Subcutaneous abdominal adipose tissue (tissue), 5 donors: ENCODE results near the gene FGD1.
"Not testable (repeated sequence)": the region's sequence is repeated elsewhere in the genome, so short reads cannot be mapped to it uniquely, and the experiment has no call there.

Experiments used
- H3K27ac ChIP-seq: one replicate; pipeline ENCODE4 v1.7.0; 2013; ENCODE audit warnings: low read depth, mild to moderate bottlenecking, inconsistent platforms, low read length, moderate library complexity
- H3K27me3 ChIP-seq, 5 donors: one replicate each; pipeline ENCODE4 v1.7.0; 2013; ENCODE audit warnings: low read length in 5 of 5, inconsistent platforms in 1 of 5; ENCODE audit not compliant: control insufficient read depth in 5 of 5, insufficient read depth in 4 of 5
- H3K36me3 ChIP-seq, 5 donors: one replicate each; pipeline ENCODE4 v1.7.0; 2013; ENCODE audit warnings: low read length in 5 of 5; ENCODE audit not compliant: control insufficient read depth in 5 of 5, insufficient read depth in 5 of 5
- H3K4me1 ChIP-seq, 5 donors: one replicate each; pipeline ENCODE4 v1.7.0; 2013; ENCODE audit warnings: low read length in 5 of 5, mild to moderate bottlenecking in 3 of 5, moderate library complexity in 1 of 5; ENCODE audit not compliant: control insufficient read depth in 5 of 5, insufficient read depth in 5 of 5
- H3K4me3 ChIP-seq, 5 donors: one replicate each; pipeline ENCODE4 v1.7.0; 2013; ENCODE audit warnings: low read length in 5 of 5, low read depth in 1 of 5
- H3K9ac ChIP-seq, 5 donors: one replicate each; pipeline ENCODE4 v1.7.0; 2013; ENCODE audit warnings: low read length in 5 of 5, mild to moderate bottlenecking in 4 of 5, moderate library complexity in 3 of 5
- H3K9me3 ChIP-seq, 5 donors: one replicate each; pipeline ENCODE4 v1.7.0; 2013; ENCODE audit warnings: low read length in 5 of 5; ENCODE audit not compliant: control insufficient read depth in 5 of 5
- donor health status: healthy.
- donor health status: healthy.
- donor health status: healthy.
- donor health status: healthy.
- donor health status: healthy.

Gene FGD1

GRCh38 chrX:54495814-54496516, at the start of gene FGD1:
FGD1 (minus strand) TSS chrX:54496234; CDS start chrX:54495432, 802 bp downstream.
- Histone ChIP-seq H3K9ac (peak within 1 kb of the TSS in 4 of 5 donors; percentile 43 to 72 (median 58)), H3K36me3 (no peaks in the 10 kb centered on the region), H3K4me3 (peak within 1 kb of the TSS; percentile 56 to 65 (median 63)), H3K27ac (no peak within 1 kb of the TSS), H3K4me1 (peaks cover 0 to 16% (median 8%) of the 10 kb centered on the region in 5 donors), H3K27me3 (peaks cover 2 to 18% (median 10%) of the 10 kb centered on the region in 5 donors), H3K9me3 (no peaks in the 10 kb centered on the region)

GRCh38 chrX:54542239-54542638, 46.2 kb upstream of the FGD1 start:
- H3K9me3 ChIP-seq, H3K4me1 ChIP-seq, H3K27me3 ChIP-seq, H3K27ac ChIP-seq, H3K4me3 ChIP-seq, H3K9ac ChIP-seq: not testable (repeated sequence)
- H3K36me3 ChIP-seq = peaks cover 8 to 74% (median 56%) of the 10 kb centered on the region in 5 donors

- no peaks in the 10 kb centered on the region for H3K4me1 ChIP-seq
- no peak overlapping the region for H3K4me3 ChIP-seq
- no peaks in the 10 kb centered on the region for H3K9me3 ChIP-seq
- H3K27me3 ChIP-seq = peaks cover 0 to 5% (median 3%) of the 10 kb centered on the region in 5 donors
- peaks cover 4 to 67% (median 51%) of the 10 kb centered on the region in 5 donors for H3K36me3 ChIP-seq
- no peak overlapping the region for H3K27ac ChIP-seq
- H3K9ac ChIP-seq = no peak overlapping the region
Observed at GRCh38 chrX:54540289-54540688, 44.3 kb upstream of the FGD1 start.

GRCh38 chrX:54534271-54534670, 38.2 kb upstream of the FGD1 start:
- H3K9ac ChIP-seq = no peak overlapping the region
- H3K36me3 ChIP-seq = peaks cover 0 to 17% (median 7%) of the 10 kb centered on the region in 5 donors
- no peak overlapping the region for H3K27ac ChIP-seq
- peaks cover 0 to 27% (median 16%) of the 10 kb centered on the region in 5 donors for H3K4me1 ChIP-seq
- peaks cover 0 to 6% (median 2%) of the 10 kb centered on the region in 5 donors for H3K9me3 ChIP-seq
- H3K27me3 ChIP-seq = peaks cover 0 to 4% (median 0%) of the 10 kb centered on the region in 5 donors
- H3K4me3 ChIP-seq = no peak overlapping the region

GRCh38 chrX:54530357-54530900, 34.4 kb upstream of the FGD1 start:
- H3K9ac ChIP-seq = peak overlapping the region; percentile 50 to 90 (median 69)
- H3K27me3 ChIP-seq = peaks cover 0 to 4% (median 0%) of the 10 kb centered on the region in 5 donors
- peak overlapping the region; percentile 70 to 95 (median 84) for H3K4me3 ChIP-seq
- H3K27ac ChIP-seq = peak overlapping the region; percentile 37
- peaks cover 0 to 27% (median 19%) of the 10 kb centered on the region in 5 donors for H3K4me1 ChIP-seq
- peaks cover 0 to 7% (median 5%) of the 10 kb centered on the region in 5 donors for H3K9me3 ChIP-seq
- peaks cover 0 to 3% (median 0%) of the 10 kb centered on the region in 5 donors for H3K36me3 ChIP-seq

GRCh38 chrX:54529552-54530356, 33.7 kb upstream of the FGD1 start, which contains the start of gene GNL3L:
GNL3L (plus strand) TSS chrX:54530219; CDS start chrX:54532567, 2,348 bp downstream.
- peak within 1 kb of the TSS; percentile 50 to 90 (median 69) for H3K9ac ChIP-seq
- H3K36me3 ChIP-seq = peaks cover 0 to 3% (median 0%) of the 10 kb centered on the region in 5 donors
- H3K4me1 ChIP-seq = peaks cover 0 to 27% (median 19%) of the 10 kb centered on the region in 5 donors
- H3K9me3 ChIP-seq = peaks cover 0 to 7% (median 5%) of the 10 kb centered on the region in 5 donors
- peak within 1 kb of the TSS; percentile 70 to 95 (median 84) for H3K4me3 ChIP-seq
- H3K27ac ChIP-seq = peak within 1 kb of the TSS; percentile 67
- H3K27me3 ChIP-seq = peaks cover 0 to 4% (median 0%) of the 10 kb centered on the region in 5 donors

- Histone ChIP-seq H3K4me3 (peak overlapping the region; percentile 69 to 87 (median 77)), H3K27me3 (peaks cover 0 to 6% (median 2%) of the 10 kb centered on the region in 5 donors), H3K27ac (peak overlapping the region; percentile 67)
Observed at GRCh38 chrX:54529151-54529550, 33.1 kb upstream of the FGD1 start.

GRCh38 chrX:54509400-54509799, 13.4 kb upstream of the FGD1 start:
- no peaks in the 10 kb centered on the region for H3K27me3 ChIP-seq
- no peak overlapping the region for H3K4me3 ChIP-seq
- H3K36me3 ChIP-seq = no peaks in the 10 kb centered on the region
- H3K9me3 ChIP-seq = peaks cover 0 to 2% (median 0%) of the 10 kb centered on the region in 5 donors
- H3K9ac ChIP-seq = no peak overlapping the region
- H3K27ac ChIP-seq = no peak overlapping the region
- peaks cover 0 to 5% (median 0%) of the 10 kb centered on the region in 5 donors for H3K4me1 ChIP-seq

More at GRCh38 chrX:54529151-54529550, 33.1 kb upstream of the FGD1 start:
- Histone ChIP-seq H3K9me3 (peaks cover 0 to 7% (median 5%) of the 10 kb centered on the region in 5 donors), H3K36me3 (peaks cover 0 to 3% (median 0%) of the 10 kb centered on the region in 5 donors), H3K9ac (peak overlapping the region in 1 of 5 donors; percentile 64), H3K4me1 (peaks cover 0 to 25% (median 19%) of the 10 kb centered on the region in 5 donors)

- H3K27me3 ChIP-seq = peaks cover 2 to 18% (median 10%) of the 10 kb centered on the region in 5 donors
- H3K9ac ChIP-seq = no peak overlapping the region
- H3K9me3 ChIP-seq = no peaks in the 10 kb centered on the region
- no peak overlapping the region for H3K4me3 ChIP-seq
- no peak overlapping the region for H3K27ac ChIP-seq
- no peaks in the 10 kb centered on the region for H3K36me3 ChIP-seq
- H3K4me1 ChIP-seq = peaks cover 0 to 16% (median 8%) of the 10 kb centered on the region in 5 donors
Observed at GRCh38 chrX:54496936-54497335, 902 bp upstream of the FGD1 start.
